Jurkat, Clone E6-1 (cell line): ENCODE data around the gene S100A14.

ENCODE experiments used
- DNase-seq: peaks from one replicate; pipeline ENCODE4 v3.0.0-alpha.2; 2011; ENCODE audit warnings: low read depth, low spot score
- H3K4me3 ChIP-seq: 2 replicates; pipeline ENCODE4 v1.5.1; 2011; ENCODE audit warnings: mild to moderate bottlenecking, low read length, control low read depth, moderate library complexity

S100A14 gene

GRCh38 chr1:153624965-153625611, 9.0 kb upstream of the S100A14 start:
- no peak overlapping the region for H3K4me3 ChIP-seq
- DNase-seq, result no peak

DNA sequence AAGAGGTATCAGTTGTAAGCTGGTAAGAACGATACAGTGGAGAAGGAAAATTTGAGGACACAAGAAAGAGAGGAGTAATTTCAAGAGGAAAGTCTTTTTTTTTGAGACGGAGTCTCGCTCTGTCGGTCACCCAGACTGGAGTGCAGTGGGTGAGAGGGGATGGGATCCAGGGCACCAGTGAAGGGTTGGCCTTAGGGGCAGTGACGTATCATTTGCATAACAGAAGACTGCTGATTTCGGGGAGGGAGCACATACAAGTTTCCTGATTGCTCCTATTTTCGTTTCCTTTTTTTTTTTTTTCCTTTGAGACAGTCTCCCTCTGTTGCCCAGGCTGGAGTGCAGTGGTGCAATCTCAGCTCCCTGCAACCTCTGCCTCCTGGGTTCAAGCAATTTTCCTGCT, 7.0 kb upstream of the S100A14 start:
- H3K4me3 ChIP-seq, result no peak overlapping the region
- no peak for DNase-seq

DNA sequence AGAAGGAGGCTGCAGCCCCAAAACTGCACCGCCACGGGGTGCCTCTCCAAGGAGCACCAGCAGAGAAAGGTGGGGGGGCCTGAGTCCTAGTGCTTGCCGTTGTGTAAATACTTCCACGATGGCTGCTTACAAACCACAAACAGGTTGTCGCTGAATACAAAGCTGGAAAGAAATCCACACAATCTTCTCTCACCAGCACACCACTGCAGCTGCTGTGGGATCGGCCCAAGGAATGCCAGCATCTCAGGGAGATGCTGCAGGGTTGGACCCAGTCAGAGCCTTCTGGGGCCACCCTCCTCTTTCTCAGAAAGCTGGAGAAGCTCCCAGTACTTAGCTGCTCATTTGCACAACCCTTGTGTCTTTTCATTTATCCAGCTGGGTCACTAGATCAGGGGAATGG, 3.0 kb upstream of the S100A14 start:
- H3K4me3 ChIP-seq, result no peak overlapping the region
- DNase-seq, result no peak

DNA sequence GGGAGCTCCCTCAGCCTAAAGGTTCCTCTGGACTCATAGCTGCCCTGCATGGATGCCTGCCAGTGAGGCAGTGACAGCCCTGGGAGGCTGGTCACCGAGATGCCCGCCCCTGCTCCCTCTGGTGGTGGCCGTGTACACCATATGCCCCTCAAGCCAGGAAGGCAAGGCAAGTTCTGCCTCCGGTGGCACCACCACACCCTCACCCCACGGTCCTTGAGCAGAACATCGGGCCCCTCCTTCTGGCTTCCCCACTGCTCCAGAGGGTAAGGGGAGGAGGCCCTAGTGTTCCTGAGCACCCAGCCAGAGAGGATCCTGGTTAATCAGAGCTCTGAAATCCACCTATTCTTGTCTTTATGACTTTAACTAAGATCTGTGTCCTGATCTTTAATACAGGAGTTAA, 1.5 kb upstream of the S100A14 start:
- peak; percentile 50 for DNase-seq

GRCh38 chr1:153616917-153617311, 789 bp upstream of the S100A14 start:
- no peak for DNase-seq
- no peak overlapping the region for H3K4me3 ChIP-seq

More for the DNA sequence above, 1.5 kb upstream of the S100A14 start:
- no peak overlapping the region for H3K4me3 ChIP-seq

GRCh38 chr1:153615406-153615805, 719 bp downstream of the S100A14 start:
- no peak overlapping the region for H3K4me3 ChIP-seq

GRCh38 chr1:153614906-153615305, 1.2 kb downstream of the S100A14 start:
- H3K4me3 ChIP-seq, result no peak overlapping the region
- no peak for DNase-seq

More at GRCh38 chr1:153615406-153615805, 719 bp downstream of the S100A14 start:
- no peak for DNase-seq

DNA sequence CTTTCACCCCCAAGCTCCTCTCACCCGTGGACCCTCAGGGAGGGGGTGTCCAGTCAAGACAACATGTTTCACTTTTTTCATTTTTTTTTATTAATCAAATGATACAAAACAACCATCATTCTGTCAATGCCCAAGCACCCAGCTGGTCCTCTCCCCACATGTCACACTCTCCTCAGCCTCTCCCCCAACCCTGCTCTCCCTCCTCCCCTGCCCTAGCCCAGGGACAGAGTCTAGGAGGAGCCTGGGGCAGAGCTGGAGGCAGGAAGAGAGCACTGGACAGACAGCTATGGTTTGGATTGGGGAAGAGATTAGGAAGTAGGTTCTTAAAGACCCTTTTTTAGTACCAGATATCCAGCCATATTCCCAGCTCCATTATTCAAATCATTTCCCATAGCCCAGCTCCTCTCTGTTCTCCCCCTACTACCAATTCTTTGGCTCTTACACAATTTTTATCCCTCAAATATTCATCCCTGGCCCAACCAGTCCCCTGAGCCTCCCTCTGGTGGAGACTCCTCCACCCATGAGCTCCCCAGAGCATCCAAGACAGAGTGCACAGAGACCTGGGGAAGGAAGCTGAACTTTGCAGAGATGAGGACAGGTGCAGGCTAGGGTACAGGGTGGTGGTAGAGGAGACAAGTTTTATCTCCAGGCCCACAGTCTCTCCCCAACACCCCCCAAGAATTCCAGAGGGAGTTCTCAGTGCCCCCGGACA, 1.8 kb downstream of the S100A14 start:
- DNase-seq, result no peak
- H3K4me3 ChIP-seq, result no peak overlapping the region

DNA sequence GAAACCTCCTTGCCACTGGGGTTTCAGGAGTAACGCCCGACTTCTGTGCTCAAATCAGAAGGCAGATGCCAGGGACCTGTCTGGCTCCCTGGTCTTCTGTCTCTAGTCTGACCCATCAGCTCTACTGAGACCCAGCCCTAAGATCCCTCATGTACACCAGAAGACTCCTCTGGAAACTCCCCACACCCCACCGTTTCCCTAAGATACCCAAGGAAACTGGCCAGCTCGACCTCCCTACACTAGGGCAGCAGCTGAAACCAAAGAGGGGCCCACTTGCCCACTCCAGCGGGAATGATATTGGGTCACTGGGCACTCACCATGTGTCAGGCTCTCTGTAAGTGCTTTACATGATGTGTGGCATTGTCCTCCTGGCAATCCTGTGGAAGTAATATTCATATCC, 2.7 kb downstream of the S100A14 start:
- DNase-seq, result no peak
- no peak overlapping the region for H3K4me3 ChIP-seq

DNA sequence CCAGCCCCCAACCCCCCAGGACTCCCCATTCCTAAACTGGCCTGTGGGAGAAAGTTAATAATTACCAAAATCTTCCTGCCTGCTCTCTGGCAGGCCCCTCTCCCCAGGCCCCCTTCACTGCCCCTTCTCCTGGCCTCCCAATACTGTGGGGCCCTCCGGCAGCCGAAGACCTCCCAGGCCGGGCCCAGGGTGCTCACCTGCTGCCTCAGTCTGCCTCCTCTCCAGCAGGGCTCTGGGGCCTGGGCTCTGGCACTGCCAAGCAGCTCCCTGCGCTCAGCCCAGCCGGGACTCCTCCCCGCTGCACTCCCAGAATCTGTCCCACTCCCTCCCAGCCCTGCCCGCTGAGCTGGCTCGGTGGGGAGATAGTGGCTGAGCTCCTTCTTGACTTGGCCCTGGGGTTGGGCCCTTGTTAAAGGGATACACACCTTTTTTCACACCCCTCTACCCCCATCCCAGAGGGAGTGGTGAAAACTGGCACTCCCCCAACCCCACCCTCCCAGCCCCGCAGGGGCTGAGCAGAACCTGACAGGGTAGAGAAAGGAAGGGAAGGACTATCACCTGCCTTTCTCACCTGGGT, 3.3 kb downstream of the S100A14 start, which contains the start of gene S100A16:
Gene S100A16 (minus strand): TSS at position 383 of the 577 bp plus-strand sequence. CDS start 4,986 bp downstream, outside the sequence.
- no peak for DNase-seq
- H3K4me3 ChIP-seq, result no peak within 1 kb of the TSS

- DNase-seq, result no peak
- no peak overlapping the region for H3K4me3 ChIP-seq
Observed at GRCh38 chr1:153612111-153612754, 3.9 kb downstream of the S100A14 start.

- no peak for DNase-seq
- no peak overlapping the region for H3K4me3 ChIP-seq
Observed at GRCh38 chr1:153611356-153611755, 4.8 kb downstream of the S100A14 start.

DNA sequence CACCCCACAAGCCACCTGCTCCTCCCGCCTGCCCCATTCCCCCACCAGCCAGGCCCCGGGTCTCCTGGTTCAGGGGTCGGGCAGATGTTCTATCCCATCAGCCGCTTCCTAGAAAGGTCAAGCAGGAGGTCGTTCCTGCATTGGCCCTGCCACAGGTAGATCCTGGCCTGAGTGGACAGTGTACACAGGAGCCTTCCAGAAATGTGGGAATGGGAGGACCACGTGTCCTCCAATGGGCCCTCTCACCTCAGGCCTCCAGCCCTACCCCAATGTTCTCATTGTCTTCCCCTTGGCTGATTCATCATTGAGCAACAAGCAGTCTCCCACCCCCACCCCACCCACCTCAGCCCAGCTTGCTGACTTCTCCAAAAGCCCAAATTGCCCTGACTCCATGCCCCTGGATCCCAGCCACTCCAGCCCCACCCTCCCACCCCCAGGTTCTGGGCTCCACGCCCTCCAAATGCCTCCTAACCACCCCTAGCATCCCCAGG, 5.3 kb downstream of the S100A14 start:
- no peak for DNase-seq
- H3K4me3 ChIP-seq, result no peak overlapping the region

DNA sequence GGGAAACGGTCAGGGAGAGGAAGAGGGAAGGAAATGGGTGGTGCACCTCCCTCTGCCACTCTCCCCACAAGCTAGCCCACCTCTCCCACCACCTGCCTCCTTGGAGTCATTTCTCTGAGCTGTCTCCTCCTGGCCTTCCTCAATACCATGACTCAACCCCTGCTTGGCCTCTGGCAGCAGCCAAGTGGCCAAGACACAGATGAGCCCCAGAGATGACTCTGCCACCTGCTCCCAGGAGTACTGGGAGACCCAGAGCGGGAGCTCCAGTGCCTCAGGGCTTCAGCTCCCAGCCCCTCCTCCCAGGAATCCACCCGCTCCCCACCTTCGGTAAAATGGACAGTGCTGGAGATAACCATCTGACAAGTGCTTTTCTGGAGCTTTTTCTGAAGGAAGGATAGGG, 5.8 kb downstream of the S100A14 start:
- H3K4me3 ChIP-seq, result no peak overlapping the region
- DNase-seq, result no peak

- no peak overlapping the region for H3K4me3 ChIP-seq
- no peak for DNase-seq
Observed at GRCh38 chr1:153609585-153609907, 6.6 kb downstream of the S100A14 start.

- H3K4me3 ChIP-seq, result no peak overlapping the region
- DNase-seq, result no peak
Observed at GRCh38 chr1:153608742-153609584, 7.2 kb downstream of the S100A14 start.

GRCh38 chr1:153608089-153608682, 7.9 kb downstream of the S100A14 start:
- DNase-seq, result no peak
- no peak overlapping the region for H3K4me3 ChIP-seq

GRCh38 chr1:153607381-153607780, 8.7 kb downstream of the S100A14 start:
- no peak for DNase-seq
- no peak overlapping the region for H3K4me3 ChIP-seq

DNA sequence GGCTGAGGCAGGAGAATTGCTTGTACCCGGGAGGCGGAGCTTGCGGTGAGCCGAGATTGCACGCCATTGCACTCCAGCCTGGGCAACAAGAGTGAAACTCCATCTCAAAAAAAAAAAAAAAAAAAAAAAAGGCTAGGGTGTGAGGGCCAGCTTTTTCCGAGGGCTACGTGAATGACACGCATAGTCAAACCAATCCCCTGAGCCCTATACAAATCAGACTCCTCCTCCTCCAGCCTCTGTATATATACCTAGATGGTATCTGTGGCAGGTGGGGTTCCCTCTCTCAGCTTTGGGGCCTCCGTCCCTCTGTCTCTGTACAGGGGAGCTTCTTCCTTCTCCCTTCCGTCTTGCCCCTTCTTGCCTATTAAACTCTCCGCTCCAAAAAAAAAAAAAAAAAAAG, 9.9 kb downstream of the S100A14 start:
- no peak overlapping the region for H3K4me3 ChIP-seq
- DNase-seq, result no peak
